ENCODE results near the gene NOP56.

NOP56 gene

GRCh38 chr20:2610941-2611720 lies 41.3 kb upstream of the NOP56 start:
- TF ChIP-seq CTCF (IDR thresholded peaks at IDR 0.05; ENCODE audit: extremely low read depth, missing control alignments), result no peak
- no peak for DNase-seq (ENCODE audit: low spot score)

GRCh38 chr20:2612073-2612472 lies 40.4 kb upstream of the NOP56 start:
- no peak for TF ChIP-seq CTCF (IDR thresholded peaks at IDR 0.05; ENCODE audit: extremely low read depth, missing control alignments)

DNA sequence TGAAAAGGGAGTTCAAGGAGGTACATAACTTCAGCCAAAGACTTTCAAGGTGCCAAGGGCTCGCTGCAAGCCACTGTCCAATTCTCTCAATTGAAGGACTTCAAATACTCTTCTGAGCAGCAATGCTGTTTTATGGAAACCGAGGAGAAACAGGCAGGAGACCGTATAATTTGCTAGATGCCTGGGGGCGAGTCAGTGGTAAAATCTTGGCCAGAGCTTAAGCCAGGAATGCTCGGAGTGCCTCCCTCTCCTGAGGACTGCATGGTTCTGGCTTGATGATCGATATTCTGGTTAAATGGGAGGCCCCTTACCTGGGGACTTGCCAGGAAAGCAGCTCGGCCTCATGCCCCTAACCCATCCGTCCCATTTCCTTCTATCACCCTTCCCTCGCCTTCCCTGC lies 35.8 kb upstream of the NOP56 start:
- no peak for TF ChIP-seq CTCF (IDR thresholded peaks at IDR 0.05; ENCODE audit: extremely low read depth, missing control alignments)
- no peak for DNase-seq (ENCODE audit: low spot score)

More at GRCh38 chr20:2612073-2612472, 40.4 kb upstream of the NOP56 start:
- DNase-seq (ENCODE audit: low spot score), result no peak

DNA sequence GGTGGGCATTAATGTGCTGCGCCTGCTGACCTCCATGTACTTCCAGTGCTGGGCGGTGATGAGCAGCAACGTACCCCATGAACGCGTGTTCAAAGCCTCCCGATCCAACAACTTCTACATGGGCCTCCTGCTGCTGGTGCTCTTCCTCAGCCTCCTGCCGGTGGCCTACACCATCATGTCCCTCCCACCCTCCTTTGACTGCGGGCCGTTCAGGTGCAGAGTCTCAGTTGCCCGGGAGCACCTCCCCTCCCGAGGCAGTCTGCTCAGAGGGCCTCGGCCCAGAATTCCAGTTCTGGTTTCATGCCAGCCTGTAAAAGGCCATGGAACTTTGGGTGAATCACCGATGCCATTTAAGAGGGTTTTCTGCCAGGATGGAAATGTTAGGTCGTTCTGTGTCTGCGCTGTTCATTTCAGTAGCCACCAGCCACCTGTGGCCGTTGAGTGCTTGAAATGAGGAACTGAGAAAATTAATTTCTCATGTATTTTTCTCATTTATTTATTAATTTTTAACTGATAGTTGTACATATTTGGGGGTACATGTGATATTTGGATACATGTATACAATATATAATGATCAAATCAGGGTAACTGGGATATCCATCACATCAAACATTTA lies 35.2 kb upstream of the NOP56 start:
- no peak for TF ChIP-seq CTCF (IDR thresholded peaks at IDR 0.05; ENCODE audit: extremely low read depth, missing control alignments)
- DNase-seq (ENCODE audit: low spot score), result peak; percentile 24

DNA sequence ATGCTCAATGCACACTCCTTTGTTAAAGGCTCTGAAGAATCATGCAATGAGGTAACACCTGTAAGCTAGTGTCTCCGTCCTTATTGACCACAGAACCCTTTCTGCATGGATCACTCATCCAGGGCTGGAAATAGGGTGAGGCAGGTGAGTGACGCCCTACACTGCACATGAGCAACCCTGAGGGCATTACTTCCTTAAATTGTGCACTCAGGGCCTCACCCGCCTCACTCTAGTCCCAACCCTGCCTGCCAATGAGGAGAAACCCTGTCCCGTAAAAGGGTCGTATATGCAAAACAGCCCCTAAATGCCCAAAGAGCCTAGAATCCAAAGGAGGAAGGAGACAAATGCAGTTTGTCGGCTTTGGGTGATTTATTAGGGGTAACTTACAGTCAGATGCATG lies 33.6 kb upstream of the NOP56 start:
- DNase-seq (ENCODE audit: low spot score), result no peak
- TF ChIP-seq CTCF (IDR thresholded peaks at IDR 0.05; ENCODE audit: extremely low read depth, missing control alignments), result no peak

- no peak for TF ChIP-seq CTCF (IDR thresholded peaks at IDR 0.05; ENCODE audit: extremely low read depth, missing control alignments)
- DNase-seq (ENCODE audit: low spot score), result no peak
These were observed 33.1 kb upstream of the NOP56 start for GRCh38 chr20:2619337-2619736.

GRCh38 chr20:2619961-2620595 lies 32.4 kb upstream of the NOP56 start:
- no peak for TF ChIP-seq CTCF (IDR thresholded peaks at IDR 0.05; ENCODE audit: extremely low read depth, missing control alignments)
- no peak for DNase-seq (ENCODE audit: low spot score)

Measured in GM20000 (cell line).